ENCODE data around the gene ZNF362. TPM values are rescaled to one million over a fixed set of nuclear protein-coding genes. Genes with fewer than 3 reads are reported as not detected.

Gene ZNF362
- total RNA-seq, 1 donor from 2014 or later = 11.4 TPM

DNA sequence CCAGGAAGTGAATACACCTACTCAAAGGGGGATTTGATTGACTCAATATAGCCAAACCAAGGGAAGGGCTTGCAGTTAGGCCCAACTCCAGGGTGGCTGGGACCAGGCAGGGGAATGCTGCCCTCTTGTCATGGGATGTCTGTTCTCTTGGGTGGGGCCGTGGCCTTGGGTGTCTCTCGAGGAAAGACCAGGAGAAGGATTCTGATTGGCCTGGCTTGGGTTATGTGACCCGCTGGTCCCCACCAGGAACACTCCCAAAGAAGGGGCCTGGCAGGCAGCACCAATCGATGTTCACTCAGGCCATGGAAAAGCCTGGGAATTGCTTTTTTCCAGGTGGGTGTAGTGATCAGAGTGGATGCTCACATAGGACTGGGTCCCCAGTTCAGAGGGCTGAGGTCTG is 10.1 kb upstream of the ZNF362 start:
- no peak for DNase-seq

DNA sequence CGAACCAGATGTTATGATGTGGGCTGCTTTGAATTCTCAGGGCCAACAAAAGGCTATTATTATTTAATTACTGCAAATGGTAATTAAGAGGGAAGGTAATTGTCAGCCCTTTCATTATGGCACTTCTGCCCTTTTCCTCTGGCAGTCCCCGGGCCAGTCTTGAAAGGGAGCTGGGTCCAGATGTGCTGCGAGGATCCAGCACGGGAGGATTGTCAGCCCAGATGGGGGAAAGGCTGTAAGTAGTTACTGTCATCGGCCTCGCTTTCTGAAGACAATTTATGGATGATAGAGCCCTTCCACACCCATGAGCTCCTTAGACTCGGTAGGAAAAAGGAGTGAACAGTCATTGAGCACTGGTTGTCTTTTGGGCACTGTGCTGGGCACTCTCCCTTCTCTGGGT is 8.7 kb upstream of the ZNF362 start:
- no peak for DNase-seq

DNA sequence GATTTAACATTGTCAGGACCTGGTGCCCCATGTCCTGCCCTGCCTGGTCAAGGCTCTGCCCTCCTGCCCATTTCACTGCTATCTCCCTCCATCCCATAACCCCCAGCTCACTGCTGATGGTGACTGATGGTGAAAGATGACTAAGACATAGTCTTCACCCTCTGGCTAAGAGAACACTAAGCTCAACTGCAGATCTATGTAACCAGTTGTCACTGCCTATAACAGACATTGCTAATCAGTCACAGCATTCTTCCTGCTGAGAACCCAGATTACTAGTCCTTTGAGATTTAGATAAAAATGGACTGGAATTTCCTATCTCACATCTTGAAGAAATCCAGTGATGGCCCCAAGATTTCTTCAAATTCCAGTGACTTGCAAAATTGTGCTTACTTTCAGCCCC is 8.0 kb upstream of the ZNF362 start:
- no peak for DNase-seq

DNA sequence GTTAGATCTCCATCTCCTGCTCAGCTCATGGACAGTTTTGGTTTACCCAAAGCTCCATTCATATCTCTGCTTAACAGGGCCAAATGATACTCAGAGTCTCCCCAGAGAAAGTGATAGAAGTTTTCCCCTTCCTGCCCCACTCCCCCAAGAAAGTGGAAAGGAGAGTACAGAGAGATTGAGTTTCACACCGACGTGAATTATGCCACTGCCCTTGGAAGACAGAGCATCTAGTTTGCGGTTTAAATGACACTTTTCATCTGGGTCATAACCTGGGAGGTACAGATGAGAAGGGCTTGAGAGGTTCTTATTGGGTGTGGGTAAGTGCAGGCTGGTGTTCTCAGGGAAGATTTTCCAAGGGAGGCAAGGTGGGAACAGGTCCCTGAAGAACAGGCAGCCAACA is 6.9 kb upstream of the ZNF362 start:
- DNase-seq = no peak

DNA sequence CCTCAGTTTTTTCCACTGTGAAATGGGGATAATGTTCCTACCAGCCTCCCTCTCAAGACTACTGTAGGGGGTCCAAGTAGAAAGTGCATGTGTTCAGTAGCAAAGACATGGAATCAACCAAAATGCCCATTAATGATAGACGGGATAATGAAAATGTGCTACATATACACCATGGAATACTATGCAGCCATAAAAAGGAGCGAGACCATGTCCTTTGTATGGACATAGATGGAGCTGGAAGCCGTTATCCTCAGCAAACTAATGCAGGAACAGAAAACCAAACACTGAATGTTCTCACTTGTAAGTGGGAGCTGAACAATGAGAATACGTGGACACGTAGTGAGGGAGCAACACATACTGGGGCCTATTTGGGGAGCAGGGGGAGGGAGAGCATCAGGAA is 6.1 kb upstream of the ZNF362 start:
- no peak for DNase-seq

DNA sequence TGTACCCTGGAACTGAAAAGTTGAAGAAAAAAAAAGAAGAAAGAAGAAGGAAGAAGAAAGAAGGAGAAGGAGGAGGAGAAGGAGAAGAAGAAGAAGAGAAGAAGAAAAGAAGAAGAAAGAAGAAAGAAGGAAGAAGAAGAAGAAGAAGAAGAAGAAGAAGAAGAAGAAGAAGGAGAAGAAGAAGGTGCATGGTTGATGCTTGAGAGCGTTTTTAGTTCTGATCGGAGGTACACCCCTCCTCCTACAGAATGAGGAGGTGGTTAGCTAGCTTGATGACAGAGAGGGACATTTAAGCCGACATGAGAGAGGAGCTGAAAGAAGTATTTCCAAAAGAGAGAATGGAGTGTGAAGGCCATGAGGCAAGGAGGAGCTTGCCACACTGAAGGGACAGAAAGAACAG is 5.6 kb upstream of the ZNF362 start:
- no peak for DNase-seq

DNA sequence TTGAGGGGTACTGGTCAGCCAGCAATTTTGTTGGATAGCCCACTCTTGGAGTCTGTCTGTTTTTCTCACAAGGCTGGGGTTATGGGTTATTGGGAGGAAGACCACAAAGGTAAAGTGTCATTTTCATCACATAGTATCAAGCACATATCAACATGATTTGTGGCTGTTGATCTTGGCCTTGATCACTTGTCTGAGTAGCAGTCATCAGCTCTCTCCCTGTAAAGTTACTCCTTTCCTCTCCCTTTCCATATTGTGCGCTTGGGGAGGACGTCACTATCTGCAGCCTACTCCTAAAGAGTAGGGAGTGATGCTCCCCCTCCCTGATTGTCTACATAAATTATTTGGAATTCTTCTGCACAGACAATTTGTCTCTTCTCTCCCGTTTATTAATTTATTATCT is 1.8 kb upstream of the ZNF362 start:
- no peak for DNase-seq

DNA sequence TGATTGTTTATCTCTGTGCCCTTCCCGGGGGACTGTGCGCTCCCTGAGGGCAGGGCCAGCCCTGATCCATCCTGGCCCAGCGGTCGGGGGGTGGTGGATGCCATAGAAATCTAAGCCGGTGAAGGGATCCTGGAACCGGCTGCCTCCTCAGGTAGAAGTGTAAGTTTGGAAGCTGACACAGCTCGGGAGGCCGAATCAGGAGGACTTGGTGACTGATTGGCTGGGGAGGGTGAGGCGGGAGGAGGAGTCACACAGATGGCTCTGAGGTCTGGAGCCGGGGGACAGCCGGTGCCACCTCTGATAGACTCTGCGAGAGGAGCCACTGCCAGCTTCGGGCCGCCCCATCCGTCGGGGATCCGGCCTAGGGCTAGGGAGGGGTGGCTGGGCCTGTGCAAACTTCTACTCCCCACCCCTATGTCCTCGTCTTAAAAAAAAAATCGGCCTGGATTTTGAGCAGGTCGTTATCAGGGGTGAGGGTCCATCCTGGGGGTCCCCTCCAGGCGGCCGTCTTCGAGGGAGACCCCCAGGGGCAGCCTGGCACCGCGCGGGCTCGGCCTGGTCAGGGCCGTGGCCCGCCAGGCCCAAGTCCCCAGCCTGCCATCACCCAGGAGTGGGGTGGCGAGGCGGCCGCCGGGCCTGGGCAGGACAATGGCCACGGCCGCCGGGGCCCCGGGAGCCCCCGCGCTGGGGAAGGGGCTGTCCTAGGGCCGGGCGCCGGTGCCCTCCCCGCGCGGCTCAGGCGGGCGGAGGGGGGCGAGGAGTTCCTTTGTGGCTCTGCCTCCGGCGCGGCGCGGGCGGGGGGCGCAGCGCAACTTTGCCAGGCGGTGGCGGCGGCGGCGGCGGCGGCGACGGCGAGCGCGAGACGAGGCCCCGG is 708 bp upstream of the ZNF362 start:
- peak; percentile 87 for DNase-seq

DNA sequence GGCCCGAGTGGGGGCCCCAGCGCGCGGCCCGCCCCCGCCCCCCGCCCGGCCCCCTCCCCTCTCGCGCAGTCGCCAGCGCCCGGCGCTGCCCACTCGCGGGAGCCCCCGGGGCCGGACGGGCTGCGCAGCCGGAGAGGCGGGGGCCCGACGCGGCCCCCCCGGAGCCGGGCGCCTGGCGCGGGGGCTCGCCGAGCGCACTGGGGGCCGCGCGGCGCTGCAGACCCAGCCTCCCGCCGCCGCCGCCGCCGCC is 146 bp upstream of the ZNF362 start:
- no peak for DNase-seq

DNA sequence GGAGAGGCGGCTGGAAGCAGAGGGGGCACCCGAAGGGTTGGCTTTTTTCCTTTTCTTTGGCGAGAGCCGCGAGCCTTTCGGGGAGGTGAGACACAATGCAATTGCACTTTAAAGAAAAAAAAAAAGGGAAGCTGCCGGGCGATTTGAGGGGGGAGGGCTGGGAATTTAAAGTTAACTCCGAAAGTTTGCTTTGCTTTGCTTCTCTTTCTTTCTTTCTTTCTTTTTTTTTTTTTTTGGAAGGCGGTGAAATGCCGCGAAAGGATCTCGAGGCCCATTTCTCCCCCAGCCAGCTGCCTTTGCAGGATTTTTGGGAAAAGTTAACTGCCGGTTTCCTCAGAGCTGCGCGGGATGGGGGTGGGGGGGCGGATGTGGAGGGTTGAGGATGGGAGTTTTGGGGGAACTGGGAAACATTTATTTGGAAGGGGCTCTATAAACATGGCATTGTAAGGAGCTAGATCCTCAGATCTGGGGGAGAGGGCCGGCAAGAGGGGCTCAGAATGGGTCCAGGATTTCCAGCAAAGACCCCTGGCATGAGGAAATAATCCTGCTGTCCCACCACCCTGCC is 997 bp downstream of the ZNF362 start:
- DNase-seq = no peak

DNA sequence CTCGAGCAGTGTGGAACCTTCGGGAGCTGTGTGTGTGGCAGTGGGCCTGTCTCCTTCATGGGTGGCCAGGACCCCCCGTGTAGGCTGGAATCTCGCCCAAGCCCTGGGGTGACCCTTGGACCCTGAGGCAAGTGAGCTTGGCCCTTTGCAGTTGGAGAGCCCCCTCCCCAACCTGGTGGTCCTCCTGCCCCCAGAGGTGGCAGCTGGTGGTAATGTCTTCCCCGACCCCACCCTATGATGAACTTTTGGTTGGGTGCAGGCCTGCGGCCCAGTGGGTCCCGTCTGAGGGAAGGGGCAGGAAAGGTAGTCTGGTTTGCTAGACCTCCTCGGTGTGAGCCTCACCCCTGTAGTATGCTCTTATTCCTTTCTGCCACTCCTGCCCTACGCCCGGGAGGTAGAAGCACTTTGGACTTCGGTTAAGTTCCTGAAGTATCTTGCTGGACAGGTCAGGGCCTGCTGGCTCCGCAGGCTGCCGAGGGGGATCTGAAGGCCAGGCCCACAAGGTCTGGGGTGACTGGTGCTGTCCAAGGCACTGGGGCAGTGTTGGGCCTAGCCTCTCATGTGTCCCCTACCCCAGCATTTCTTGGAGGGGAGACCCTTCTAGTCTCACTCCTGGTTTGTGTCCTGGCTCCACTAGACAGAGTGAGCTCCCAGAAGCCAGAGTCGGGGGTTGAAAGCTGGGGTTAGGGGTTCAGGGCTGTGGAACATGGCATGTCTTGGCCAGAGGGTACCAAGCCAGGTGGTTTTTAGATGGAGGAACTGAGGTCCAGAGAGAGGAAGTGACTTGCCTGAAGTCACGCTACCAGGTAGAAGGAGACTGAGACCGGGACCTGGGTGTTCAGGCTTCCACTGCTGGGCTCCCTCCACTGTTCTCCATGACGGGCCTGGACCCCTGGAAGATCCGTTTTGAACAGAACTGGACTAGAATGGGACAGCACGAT is 1.8 kb downstream of the ZNF362 start:
- no peak for DNase-seq

DNA sequence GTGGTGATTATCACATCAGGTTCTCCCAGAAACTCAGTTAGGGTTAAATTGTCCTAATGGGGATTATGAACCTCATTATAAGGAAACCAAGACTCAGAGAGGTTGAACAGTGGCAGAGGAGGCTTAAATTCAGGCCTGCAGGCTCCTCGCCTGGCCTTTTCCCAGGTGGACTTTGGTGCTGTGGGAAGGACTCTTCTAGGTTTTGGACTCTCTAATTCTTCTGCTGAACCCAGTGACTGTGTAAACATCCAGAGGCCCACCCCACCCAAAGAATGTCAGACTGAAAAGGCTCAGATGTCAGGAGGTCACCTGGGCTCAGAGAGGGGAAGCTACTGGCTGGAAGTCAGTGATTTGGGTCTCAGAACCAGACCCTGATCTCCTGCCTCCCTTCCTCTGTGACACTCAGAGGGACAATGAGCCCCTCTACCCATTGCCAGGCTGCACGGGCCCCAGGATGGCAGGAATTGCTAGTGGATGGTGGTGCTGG is 2.5 kb downstream of the ZNF362 start:
- no peak for DNase-seq

DNA sequence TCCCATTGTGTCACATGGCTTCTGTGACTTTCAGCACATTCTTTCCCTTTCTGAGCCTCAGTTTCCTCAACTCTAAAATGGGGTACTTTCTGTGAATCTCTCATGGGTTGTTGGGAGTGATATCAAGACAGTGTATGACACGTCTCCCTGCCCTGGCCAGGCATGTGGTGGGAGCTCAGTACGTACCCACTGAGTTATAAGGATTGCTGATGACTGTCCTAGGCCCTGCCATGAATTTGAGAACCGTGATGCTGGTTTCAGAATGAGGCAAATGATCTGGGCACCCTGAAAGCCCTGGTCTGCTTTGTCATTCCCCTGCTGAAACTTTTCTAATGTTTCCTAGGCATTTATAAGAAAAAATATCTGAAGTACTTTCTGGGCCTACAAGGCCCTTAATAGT is 3.6 kb downstream of the ZNF362 start:
- no peak for DNase-seq

DNA sequence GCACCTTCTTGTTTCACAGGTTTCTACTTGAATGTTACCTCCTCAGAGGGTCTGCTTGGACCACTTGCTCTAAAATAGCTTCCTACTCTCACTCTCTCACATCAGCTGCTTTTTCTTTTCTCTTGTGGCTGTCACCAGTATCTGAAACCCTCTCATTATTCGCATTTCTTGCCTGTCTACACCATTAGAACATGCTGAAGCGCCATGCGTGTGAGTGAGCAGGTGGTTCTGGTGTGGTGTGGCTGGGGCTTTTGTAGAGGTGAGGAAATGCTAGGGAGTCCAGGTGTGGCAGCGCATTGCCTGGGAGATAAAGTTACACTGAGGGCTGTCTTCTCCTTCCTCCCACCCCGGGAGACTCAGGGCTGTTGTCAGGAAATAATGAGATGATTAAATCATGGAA is 4.1 kb downstream of the ZNF362 start:
- no peak for DNase-seq

DNA sequence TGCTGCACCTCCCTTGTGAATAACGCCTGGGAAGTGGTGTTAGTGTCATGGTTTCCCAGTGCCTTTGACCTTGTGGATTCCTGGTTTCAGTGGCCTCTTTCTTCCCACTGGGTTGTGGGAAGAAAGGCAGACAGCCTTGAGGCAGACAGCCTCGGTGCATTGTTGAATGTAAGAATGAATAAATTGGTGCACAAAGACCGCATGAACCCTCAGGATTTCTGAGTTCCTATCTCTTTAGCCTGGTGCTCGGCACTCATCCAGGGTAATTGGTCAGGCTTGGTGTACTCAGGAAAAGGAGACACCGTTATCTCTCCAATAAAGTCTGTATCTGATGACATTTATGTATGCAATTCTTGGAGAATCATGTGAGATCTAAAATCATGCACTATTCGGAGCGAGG is 5.1 kb downstream of the ZNF362 start:
- no peak for DNase-seq

DNA sequence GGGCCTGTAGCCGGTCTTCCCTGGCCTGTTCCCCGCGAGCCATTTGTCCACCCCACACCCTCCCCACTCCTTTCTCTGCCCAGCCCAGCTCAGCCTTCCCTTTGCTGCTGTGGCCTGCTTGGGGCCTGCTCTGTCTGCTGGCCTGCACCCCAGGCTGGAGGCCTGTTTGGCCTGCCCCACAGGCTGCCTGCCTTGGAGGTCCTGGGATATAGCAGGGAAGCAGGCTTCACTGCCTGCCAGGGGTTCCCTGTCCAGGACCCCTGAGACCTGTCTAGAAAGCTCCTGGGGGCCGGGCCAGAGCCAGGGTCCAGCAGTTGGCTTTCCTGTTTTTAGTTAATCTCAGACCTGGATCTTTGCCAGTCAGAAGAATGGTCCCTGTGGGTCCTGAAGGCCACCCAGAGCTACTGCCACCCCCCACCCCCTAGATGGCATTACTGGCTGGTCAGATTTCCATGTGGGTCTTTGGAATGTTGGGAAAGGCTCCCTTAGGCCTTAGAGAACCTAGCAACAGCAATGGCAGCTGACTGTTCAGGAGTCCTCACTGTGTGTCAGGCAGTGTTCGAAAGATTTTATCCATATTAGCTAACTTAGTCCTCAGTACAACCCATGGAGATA is 7.7 kb downstream of the ZNF362 start:
- DNase-seq = no peak

DNA sequence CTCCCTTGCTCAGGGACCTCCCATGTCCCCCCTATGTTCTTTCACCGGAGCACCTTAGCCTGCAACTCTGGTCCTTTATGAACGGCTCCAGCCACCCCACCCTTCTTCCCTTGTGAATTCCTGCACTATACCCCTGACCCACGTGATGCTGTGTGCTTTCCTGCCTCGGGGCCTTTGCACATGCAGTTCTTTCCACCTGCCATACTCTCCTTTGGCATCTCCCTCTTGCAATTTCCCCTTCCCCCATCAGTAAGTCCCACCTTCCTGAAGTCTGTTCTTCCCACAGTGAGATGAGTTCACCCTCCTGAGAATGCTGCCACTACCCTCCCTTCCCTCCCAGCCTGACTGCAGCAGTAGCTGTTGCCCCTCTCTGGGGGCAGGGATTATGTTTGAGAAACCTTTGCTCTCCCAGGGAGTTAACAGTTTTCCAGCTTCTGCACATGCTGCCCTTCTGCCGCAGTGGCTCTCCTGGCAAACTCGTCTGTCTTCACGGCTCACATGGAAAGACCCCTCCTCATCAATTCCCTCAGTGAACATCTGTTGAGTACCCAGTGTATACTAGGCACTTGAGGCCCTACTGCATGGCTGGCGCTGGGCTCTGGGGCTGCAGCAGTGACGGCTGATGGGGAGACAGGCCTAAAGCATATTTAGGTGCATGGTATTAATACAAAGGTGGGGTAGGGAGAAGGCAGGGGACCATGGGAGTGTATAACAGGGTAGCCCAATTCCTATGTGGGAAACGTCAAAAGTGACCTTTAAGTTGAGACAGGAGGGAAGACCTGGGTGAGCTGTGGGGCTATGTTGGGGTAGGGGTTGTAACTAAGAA is 9.7 kb downstream of the ZNF362 start:
- DNase-seq = no peak

DNA sequence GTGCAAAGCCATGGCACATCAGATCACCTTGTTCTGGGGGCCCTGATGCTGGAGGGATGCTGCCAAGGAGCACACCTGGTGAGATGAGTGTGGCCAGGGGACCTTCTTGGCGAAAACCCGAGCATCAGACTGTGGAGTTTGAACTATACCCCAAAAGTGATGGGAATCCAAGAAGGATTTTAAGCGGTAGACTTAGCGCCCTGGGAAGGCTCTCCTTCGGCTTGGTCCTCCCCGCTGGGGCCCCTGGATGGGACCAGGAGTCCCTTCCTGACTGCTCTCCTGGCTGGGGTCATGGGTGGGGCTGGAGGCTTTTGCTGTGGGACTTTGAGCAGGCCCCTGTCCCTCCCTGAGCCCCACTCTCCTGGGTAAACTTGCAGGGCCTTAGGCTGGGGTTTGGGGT is 10.5 kb downstream of the ZNF362 start:
- DNase-seq = no peak

DNA sequence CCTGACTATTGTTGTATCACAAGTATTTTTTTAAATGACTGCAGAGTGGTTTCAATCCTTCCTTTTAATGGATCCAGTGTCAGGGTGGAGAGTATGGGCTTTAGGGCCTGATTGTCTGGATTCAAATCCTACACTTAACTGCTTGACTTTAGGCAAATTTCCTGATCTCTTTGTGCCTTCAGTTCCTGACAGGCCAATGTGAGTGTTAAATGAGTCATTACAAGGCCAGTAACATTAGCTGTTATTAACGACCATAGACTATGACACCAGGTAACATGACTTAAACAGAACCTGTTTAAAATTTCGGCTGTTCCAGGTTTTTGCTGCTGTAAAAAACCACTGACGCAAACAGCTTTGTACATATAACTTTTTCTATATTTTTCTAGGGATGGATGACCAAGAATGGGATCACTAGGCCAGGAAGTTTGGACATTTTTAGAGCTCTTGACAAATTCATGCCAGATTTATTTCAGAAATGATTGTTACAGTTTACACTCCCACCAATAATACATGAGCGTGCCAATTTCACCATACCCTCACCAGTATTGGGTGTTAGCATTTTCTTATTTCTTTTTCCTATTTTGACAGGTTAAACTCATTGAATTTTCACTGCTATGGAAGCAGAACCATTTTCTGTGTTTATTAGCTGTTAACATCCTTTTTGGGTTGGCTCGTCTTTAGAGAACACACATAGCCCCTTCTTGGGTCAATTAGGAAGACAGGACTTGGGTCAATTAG is 11.3 kb downstream of the ZNF362 start:
- no peak for DNase-seq

DNA sequence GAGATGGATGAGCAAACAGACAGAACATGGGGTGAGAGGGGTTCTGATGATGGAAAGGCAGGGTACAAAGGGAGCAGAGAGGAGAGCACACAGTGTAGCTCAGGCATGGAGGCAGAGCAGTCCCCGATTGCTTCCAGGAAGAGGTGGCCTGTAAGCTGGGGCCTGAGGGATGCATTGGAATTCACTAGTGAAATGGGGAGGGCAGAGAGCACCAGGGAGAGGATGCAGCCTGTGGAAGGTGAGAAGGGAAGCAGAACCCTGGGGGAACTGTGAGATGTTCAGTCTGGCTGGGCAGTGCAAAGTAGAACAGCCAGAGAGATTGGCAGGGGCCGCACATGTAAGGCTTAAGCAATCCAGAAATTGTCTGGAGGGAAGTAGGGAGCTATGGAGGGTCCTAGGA is 12.2 kb downstream of the ZNF362 start:
- no peak for DNase-seq
